HCT116 (cell line): ENCODE data around the gene PPP1R1B. TPM values are rescaled to one million over a fixed set of nuclear protein-coding genes. Genes with fewer than 3 reads are reported as not detected.

Experiments
- ATAC-seq: fragments of 200-7000 bp; cut with Tn5 transposase; 2 replicates; pipeline ENCODE4 v1.9.1; 2020; ENCODE audit warnings: mild to moderate bottlenecking, moderate library complexity
- BruUV-seq: library from RNA; stranded (reverse); fragments of 400-500 nt; replicated peaks from 2 replicates; lab custom pipeline; 2021; lab: Mats Ljungman, UMichigan
- CTCF ChIA-PET: fragments of 300-600 bp; sonication (Branson Sonifier 250); formaldehyde crosslinking; loops from one replicate; lab custom pipeline; 2021; ENCODE audit warnings: antibody characterized with exemption; lab: Charles Lee
- POLR2A ChIA-PET: fragments of 300-600, 350-600 bp; sonication (Branson Sonifier 250); formaldehyde crosslinking; loops from one replicate; lab custom pipeline; 2021; ENCODE audit warnings: antibody characterized with exemption; lab: Charles Lee
- RAD21 ChIA-PET, 2 experiments: fragments of 300-600 bp; sonication (Branson Sonifier 250); formaldehyde crosslinking; loops; one replicate each; lab custom pipeline; 2023; ENCODE audit warnings: low total read pairs in 2 of 2; ENCODE audit not compliant: uncharacterized antibody in 2 of 2, unreplicated experiment in 2 of 2, low non-redundant PET in 1 of 2; lab: Charles Lee
- DNase-seq: peaks from one replicate; pipeline ENCODE4 v3.0.0-alpha.2; 2010; ENCODE audit warnings: low read depth, low spot score
- H2AFZ ChIP-seq: fragments of 200-600 bp; shearing (Covaris generic), sonication (generic); 2 replicates; pipeline ENCODE4 v1.6.1; 2017; ENCODE audit warnings: low read depth, mixed run types, mixed read lengths, antibody characterized with exemption, low read length; ENCODE audit not compliant: poor library complexity, severe bottlenecking
- H3K27ac ChIP-seq: 2 replicates; pipeline ENCODE4 v1.5.1; 2012; ENCODE audit warnings: low read depth, low read length
- H3K27me3 ChIP-seq: fragments of 200-600 bp; sonication (generic); 2 replicates; pipeline ENCODE4 v1.6.1; 2016; ENCODE audit warnings: mixed run types, low read length, mixed read lengths; ENCODE audit not compliant: insufficient read depth
- H3K36me3 ChIP-seq, 2 experiments: fragments of 200-500 bp in 1 of 2; fragments of 200-600 bp in 1 of 2; sonication (Bioruptor generic) in 1 of 2; sonication (generic) in 1 of 2; 2 replicates each; pipeline versions ENCODE4 v1.5.1 to v1.6.1; 2014 to 2016; ENCODE audit warnings: low read length in 2 of 2, inconsistent platforms in 1 of 2, mixed read lengths in 1 of 2, mixed run types in 1 of 2; ENCODE audit not compliant: insufficient read depth in 2 of 2, control insufficient read depth in 1 of 2
- H3K4me1 ChIP-seq, 2 experiments: fragments of 200-600 bp in 1 of 2; sonication (generic) in 1 of 2; 2 replicates each; pipeline versions ENCODE4 v1.5.1 to v1.6.1; 2012 to 2017; ENCODE audit warnings: low read length in 2 of 2, inconsistent platforms in 1 of 2, mild to moderate bottlenecking in 1 of 2, mixed read lengths in 1 of 2, mixed run types in 1 of 2, moderate library complexity in 1 of 2; ENCODE audit not compliant: insufficient read depth in 2 of 2, control insufficient read depth in 1 of 2
- H3K4me2 ChIP-seq: fragments of 200-600 bp; sonication (generic); 2 replicates; pipeline ENCODE4 v1.6.1; 2017; ENCODE audit warnings: mixed run types, low read length, mixed read lengths
- H3K4me3 ChIP-seq, 2 experiments: fragments of 200-600 bp in 1 of 2; sonication (generic) in 1 of 2; replicated peaks in 1 of 2; 2 replicates each; pipeline ENCODE4 v1.5.1; 2011 to 2016; ENCODE audit warnings: low read length in 2 of 2, control low read depth in 1 of 2, low read depth in 1 of 2, mild to moderate bottlenecking in 1 of 2, mixed read lengths in 1 of 2, mixed run types in 1 of 2
- H3K79me2 ChIP-seq: fragments of 200-600 bp; sonication (generic); 2 replicates; pipeline ENCODE4 v1.6.1; 2017; ENCODE audit warnings: mild to moderate bottlenecking, mixed run types, low read length, moderate library complexity, mixed read lengths; ENCODE audit not compliant: insufficient read depth
- H3K9ac ChIP-seq: fragments of 200-600 bp; sonication (generic); 2 replicates; pipeline ENCODE4 v1.6.1; 2016; ENCODE audit warnings: low read length, mixed read lengths
- H3K9me2 ChIP-seq: fragments of 200-600 bp; sonication (generic), shearing (Covaris generic); 2 replicates; pipeline ENCODE4 v1.6.1; 2017; ENCODE audit warnings: mixed run types, mild to moderate bottlenecking, moderate library complexity; ENCODE audit not compliant: insufficient read depth
- H3K9me3 ChIP-seq, 2 experiments: fragments of 200-500 bp in 1 of 2; fragments of 200-600 bp in 1 of 2; sonication (Bioruptor generic) in 1 of 2; sonication (generic) in 1 of 2; 2 replicates each; pipeline ENCODE4 v1.6.1; 2014 to 2017; ENCODE audit warnings: low read length in 2 of 2, mixed read lengths in 2 of 2, inconsistent platforms in 1 of 2, low read depth in 1 of 2, mild to moderate bottlenecking in 1 of 2, mixed run types in 1 of 2, moderate library complexity in 1 of 2; ENCODE audit not compliant: control insufficient read depth in 1 of 2, insufficient read depth in 1 of 2
- H4K20me1 ChIP-seq: fragments of 200-600 bp; sonication (generic), shearing (Covaris generic); 2 replicates; pipeline ENCODE4 v1.6.1; 2017; ENCODE audit warnings: mixed run types, mild to moderate bottlenecking, moderate library complexity; ENCODE audit not compliant: insufficient read depth
- CBX3 ChIP-seq: IDR thresholded peaks from 2 replicates; pipeline ENCODE4 v1.6.1; 2012; ENCODE audit warnings: low read depth
- CEBPB ChIP-seq: IDR thresholded peaks from 2 replicates; pipeline ENCODE4 v1.6.1; 2012; ENCODE audit warnings: low read depth
- CTCF ChIP-seq, 3 experiments: fragments of 200-600 bp in 1 of 3; sonication (generic) in 1 of 3; IDR thresholded peaks in 2 of 3; conservative IDR thresholded peaks in 1 of 3; 2 replicates each; pipeline ENCODE4 v1.5.1; 2012 to 2017; ENCODE audit warnings: low read depth in 2 of 3, low read length in 2 of 3, antibody characterized with exemption in 1 of 3, borderline replicate concordance in 1 of 3, control low read depth in 1 of 3, mild to moderate bottlenecking in 1 of 3, mixed read lengths in 1 of 3, mixed run types in 1 of 3, moderate library complexity in 1 of 3; ENCODE audit not compliant: insufficient read depth in 1 of 3
- EGR1 ChIP-seq: IDR thresholded peaks from 2 replicates; pipeline ENCODE4 v1.6.1; 2012; ENCODE audit warnings: low read depth
- ELF1 ChIP-seq: IDR thresholded peaks from 2 replicates; pipeline ENCODE4 v1.6.1; 2012; ENCODE audit warnings: low read depth, borderline replicate concordance
- FOSL1 ChIP-seq: IDR thresholded peaks from 2 replicates; pipeline ENCODE4 v1.6.1; 2012; ENCODE audit warnings: low read depth
- JUND ChIP-seq: IDR thresholded peaks from 2 replicates; pipeline ENCODE4 v1.6.1; 2012
- RAD21 ChIP-seq: IDR thresholded peaks from 2 replicates; pipeline ENCODE4 v1.6.1; 2012; ENCODE audit warnings: low read depth, mild to moderate bottlenecking
- intact Hi-C: fragments of 100-400 bp; cut with micrococcal nuclease; formaldehyde crosslinking; loops from 2 replicates; pipeline ENCODE4 v1.10.0; 2022
- total RNA-seq: library from RNA; stranded (reverse); gene quantifications from one replicate; pipeline ENCODE4 v1.2.1, GENCODE V29; 2021; ENCODE audit not compliant: unreplicated experiment

The PPP1R1B gene
- total RNA-seq, 1 experiment from 2014 or later: 0.49 TPM

DNA sequence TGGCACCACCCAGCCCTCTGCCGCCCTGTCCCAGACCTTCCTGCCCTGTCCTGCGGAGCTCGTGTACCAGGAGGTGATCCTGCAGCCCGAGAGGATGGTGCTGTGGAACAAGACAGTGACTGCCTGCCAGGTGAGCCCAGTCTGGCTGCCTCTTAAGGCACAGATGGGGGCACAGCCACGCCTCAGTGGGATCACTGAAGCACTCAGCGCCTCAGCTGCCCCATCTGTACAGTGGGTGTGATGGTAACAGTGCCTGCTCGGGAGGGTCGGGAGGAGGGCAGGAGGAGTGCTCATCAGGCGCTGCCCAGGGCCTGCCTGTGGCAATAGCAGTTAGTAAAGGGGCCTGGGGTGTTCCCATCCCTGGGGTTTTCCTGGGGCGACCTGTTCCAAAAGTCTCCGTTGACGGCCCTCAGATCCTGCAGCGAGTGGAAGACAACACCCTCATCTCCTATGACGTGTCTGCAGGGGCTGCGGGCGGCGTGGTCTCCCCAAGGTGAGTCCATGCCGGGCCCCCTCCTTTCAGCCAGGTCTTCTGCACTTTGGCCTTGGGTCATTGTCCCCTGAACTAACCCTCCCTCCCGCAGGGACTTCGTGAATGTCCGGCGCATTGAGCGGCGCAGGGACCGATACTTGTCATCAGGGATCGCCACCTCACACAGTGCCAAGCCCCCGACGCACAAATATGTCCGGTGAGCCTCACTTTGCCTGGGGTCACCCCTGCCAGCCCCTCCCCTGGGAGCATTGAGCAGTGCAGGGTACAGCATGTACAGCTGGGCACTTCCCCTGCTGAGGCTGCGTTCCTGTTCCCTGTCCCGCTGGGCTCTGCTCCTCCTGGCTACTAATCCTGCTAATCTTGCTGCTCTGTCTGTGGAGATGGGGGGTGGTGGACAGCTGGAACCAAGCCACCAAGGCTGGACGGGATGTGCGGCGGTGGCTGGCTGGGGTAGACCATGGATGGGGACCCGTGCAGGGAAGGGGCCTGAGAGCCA is 33.9 kb downstream of the PPP1R1B start:
- ChIA-PET RAD21 (no interaction called here), POLR2A (no interaction called here), CTCF (no interaction called here)
- Histone ChIP-seq H3K9me3 (no peaks in the 10 kb centered on the region), H3K27ac (no peak overlapping the region; the same call in 1 of the 2 replicates), H3K9ac (no peak overlapping the region), H2AFZ (no peak overlapping the region), H4K20me1 (no peaks in the 10 kb centered on the region), H3K4me1 (peaks cover 22 to 27% of the 10 kb centered on the region in 2 experiments), H3K4me2 (no peak overlapping the region), H3K4me3 (no peak overlapping the region), H3K9me2 (no peaks in the 10 kb centered on the region), H3K79me2 (no peaks in the 10 kb centered on the region), H3K27me3 (no peaks in the 10 kb centered on the region), H3K36me3 (peaks cover 2 to 5% of the 10 kb centered on the region in 2 experiments; a peak in 1 of 4 replicates)
- no TSS peak for BruUV-seq
- no peak for ATAC-seq
- no peak for DNase-seq
- intact Hi-C loops: no loop called here
- no peak for TF ChIP-seq CTCF (IDR thresholded peaks at IDR 0.05 in 2 of 3, conservative IDR thresholded peaks at IDR 0.05 in 1 of 3; ENCODE audit: borderline replicate concordance in 1 of 3, insufficient read depth in 1 of 3, low read depth in 2 of 3, low read length in 2 of 3)
- TF ChIP-seq CEBPB: no peak
- no peak for TF ChIP-seq CBX3
- TF ChIP-seq JUND: no peak
- TF ChIP-seq FOSL1: no peak
- TF ChIP-seq EGR1: no peak
- TF ChIP-seq ELF1: no peak
- no peak for TF ChIP-seq RAD21
